ENCODE data around the gene MAN2B2. TPM values are rescaled to one million over a fixed set of nuclear protein-coding genes. Genes with fewer than 3 reads are reported as not detected.

Gene MAN2B2
- total RNA-seq, 2 experiments from 2014 or later = 10.8 to 13.0 TPM

DNA sequence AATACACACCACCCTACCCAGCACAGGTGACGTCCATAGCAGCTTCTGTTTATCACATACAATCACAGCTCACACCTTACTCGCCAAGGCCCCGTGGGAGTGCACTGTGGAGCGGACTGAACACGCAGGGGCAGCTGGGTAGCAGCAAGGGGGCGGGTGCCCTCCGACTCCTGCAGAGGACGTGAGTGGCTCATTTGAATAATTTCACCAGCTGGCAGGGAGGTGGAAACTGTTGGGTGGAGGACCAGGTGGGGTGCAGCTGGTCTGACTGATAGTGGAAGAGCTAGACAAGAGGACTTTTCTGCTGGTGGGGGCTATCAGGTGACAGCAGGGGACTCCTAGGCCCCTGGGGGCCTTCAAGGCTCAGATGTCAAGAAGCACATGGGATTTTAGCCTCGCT, 16.3 kb downstream of the MAN2B2 start:
- POLR2A ChIA-PET = interaction anchor here (0.6 to 1.2 kb wide), 2 partner anchors 15 to 29 kb away, joined by 3 to 5 read pairs; no protein-coding TSS in a partner anchor
- no peak overlapping the region for H3K27ac Mint-ChIP-seq
- CTCF ChIA-PET = interaction anchor here (0.6 to 1.3 kb wide), 2 partner anchors 18 to 116 kb away, joined by 3 read pairs; no protein-coding TSS in a partner anchor
- TF ChIP-seq, protein P1, sequence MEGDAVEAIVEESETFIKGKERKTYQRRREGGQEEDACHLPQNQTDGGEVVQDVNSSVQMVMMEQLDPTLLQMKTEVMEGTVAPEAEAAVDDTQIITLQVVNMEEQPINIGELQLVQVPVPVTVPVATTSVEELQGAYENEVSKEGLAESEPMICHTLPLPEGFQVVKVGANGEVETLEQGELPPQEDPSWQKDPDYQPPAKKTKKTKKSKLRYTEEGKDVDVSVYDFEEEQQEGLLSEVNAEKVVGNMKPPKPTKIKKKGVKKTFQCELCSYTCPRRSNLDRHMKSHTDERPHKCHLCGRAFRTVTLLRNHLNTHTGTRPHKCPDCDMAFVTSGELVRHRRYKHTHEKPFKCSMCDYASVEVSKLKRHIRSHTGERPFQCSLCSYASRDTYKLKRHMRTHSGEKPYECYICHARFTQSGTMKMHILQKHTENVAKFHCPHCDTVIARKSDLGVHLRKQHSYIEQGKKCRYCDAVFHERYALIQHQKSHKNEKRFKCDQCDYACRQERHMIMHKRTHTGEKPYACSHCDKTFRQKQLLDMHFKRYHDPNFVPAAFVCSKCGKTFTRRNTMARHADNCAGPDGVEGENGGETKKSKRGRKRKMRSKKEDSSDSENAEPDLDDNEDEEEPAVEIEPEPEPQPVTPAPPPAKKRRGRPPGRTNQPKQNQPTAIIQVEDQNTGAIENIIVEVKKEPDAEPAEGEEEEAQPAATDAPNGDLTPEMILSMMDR (IDR thresholded peaks at IDR 0.05) = no peak
- H3K9me3 Mint-ChIP-seq = no peaks in the 10 kb centered on the region
- DNase-seq (no peak), ATAC-seq (no peak)
- H3K4me1 Mint-ChIP-seq (ENCODE audit: low read depth) = no peaks in the 10 kb centered on the region
- H3K36me3 Mint-ChIP-seq (ENCODE audit: low read depth) = no peaks in the 10 kb centered on the region
- H3K4me3 Mint-ChIP-seq = no peak overlapping the region
- H3K27me3 Mint-ChIP-seq = no peaks in the 10 kb centered on the region
- intact Hi-C loops (cut with micrococcal nuclease) = no loop called here

GRCh38 chr4:6591781-6592180, 16.8 kb downstream of the MAN2B2 start:
- no peak for ATAC-seq
- no peak overlapping the region for H3K4me3 Mint-ChIP-seq
- H3K4me1 Mint-ChIP-seq (ENCODE audit: low read depth) = no peaks in the 10 kb centered on the region
- intact Hi-C loops (cut with micrococcal nuclease) = no loop called here
- no peaks in the 10 kb centered on the region for H3K9me3 Mint-ChIP-seq
- TF ChIP-seq, protein P1 (IDR thresholded peaks at IDR 0.05) = no peak
- H3K27me3 Mint-ChIP-seq = no peaks in the 10 kb centered on the region
- CTCF ChIA-PET = interaction anchor here (0.6 to 1.3 kb wide), 2 partner anchors 19 to 116 kb away, joined by 3 read pairs; no protein-coding TSS in a partner anchor
- H3K36me3 Mint-ChIP-seq (ENCODE audit: low read depth) = no peaks in the 10 kb centered on the region
- DNase-seq = no peak
- POLR2A ChIA-PET = interaction anchor here (1.2 kb wide), 1 partner anchor 15 kb away, joined by 3 read pairs; no protein-coding TSS in a partner anchor
- H3K27ac Mint-ChIP-seq = no peak overlapping the region

DNA sequence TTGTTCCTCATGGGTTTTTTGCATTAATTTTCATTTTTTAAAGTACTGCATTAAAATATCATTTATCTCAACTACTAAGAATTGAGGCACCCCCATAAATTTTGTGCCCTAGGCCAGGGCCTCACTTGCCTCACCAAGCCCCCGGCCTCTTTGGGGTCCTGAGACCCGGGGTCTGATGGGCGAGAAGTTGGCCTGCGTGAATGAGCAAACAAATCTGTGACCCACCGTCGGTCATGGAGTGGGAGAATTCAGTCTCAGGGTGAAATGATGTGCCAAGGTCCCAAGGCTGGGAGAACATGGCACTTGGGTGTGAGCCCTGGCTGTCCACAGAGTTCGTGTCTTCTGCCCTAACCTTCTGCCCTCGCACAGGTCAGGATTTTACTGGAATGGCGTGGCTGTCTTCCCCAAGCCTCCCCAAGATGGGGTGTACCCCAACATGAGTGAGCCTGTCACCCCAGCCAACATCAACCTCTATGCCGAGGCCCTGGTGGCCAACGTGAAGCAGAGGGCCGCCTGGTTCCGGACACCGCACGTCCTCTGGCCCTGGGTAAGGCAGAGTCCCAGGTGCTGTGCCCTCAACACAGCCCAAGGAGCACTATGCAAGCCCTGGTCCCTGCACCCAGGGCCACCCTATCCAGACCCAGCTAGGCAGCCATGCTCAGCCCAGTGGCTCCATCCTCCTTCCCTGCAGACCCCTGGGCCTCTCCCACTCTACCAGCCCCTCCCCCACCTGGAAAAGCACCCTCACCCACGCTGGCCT, 18.0 kb downstream of the MAN2B2 start:
- ATAC-seq (no peak), DNase-seq (no peak)
- ChIA-PET CTCF (no interaction called here), POLR2A (no interaction called here)
- Mint-ChIP-seq H3K4me1 (ENCODE audit: low read depth) (no peaks in the 10 kb centered on the region), H3K9me3 (no peaks in the 10 kb centered on the region), H3K27me3 (no peaks in the 10 kb centered on the region), H3K27ac (no peak overlapping the region), H3K4me3 (no peak overlapping the region), H3K36me3 (ENCODE audit: low read depth) (no peaks in the 10 kb centered on the region)
- TF ChIP-seq, protein P1 (IDR thresholded peaks at IDR 0.05) = no peak
- intact Hi-C loops (cut with micrococcal nuclease) = no loop called here

- Mint-ChIP-seq H3K9me3 (no peaks in the 10 kb centered on the region), H3K36me3 (ENCODE audit: low read depth) (no peaks in the 10 kb centered on the region), H3K27ac (no peak overlapping the region), H3K4me3 (no peak overlapping the region), H3K27me3 (no peaks in the 10 kb centered on the region), H3K4me1 (ENCODE audit: low read depth) (no peaks in the 10 kb centered on the region)
- TF ChIP-seq, protein P1 (IDR thresholded peaks at IDR 0.05) = no peak
- DNase-seq (no peak), ATAC-seq (no peak)
- ChIA-PET POLR2A (no interaction called here), CTCF (no interaction called here)
- intact Hi-C loops (cut with micrococcal nuclease) = no loop called here
Measured at GRCh38 chr4:6594341-6594740, 19.4 kb downstream of the MAN2B2 start.

GRCh38 chr4:6594826-6595355, 19.9 kb downstream of the MAN2B2 start:
- ChIA-PET POLR2A (no interaction called here), CTCF (no interaction called here)
- ATAC-seq = no peak
- no peak overlapping the region for H3K27ac Mint-ChIP-seq
- H3K27me3 Mint-ChIP-seq = no peaks in the 10 kb centered on the region
- H3K36me3 Mint-ChIP-seq (ENCODE audit: low read depth) = no peaks in the 10 kb centered on the region
- intact Hi-C loops (cut with micrococcal nuclease) = no loop called here
- no peaks in the 10 kb centered on the region for H3K9me3 Mint-ChIP-seq
- no peak for DNase-seq
- H3K4me3 Mint-ChIP-seq = no peak overlapping the region
- no peaks in the 10 kb centered on the region for H3K4me1 Mint-ChIP-seq (ENCODE audit: low read depth)
- TF ChIP-seq, protein P1 (IDR thresholded peaks at IDR 0.05) = no peak

Measured in activated CD8-positive, alpha-beta T cell treated with anti-CD3 and anti-CD28 coated beads for 36 hours (primary cell).